Dedifferentiated amniotic fluid mesenchymal stem cell (primary cell): ENCODE measurements around the gene PRELP.

ENCODE experiments used
- DNase-seq: peaks from one replicate; pipeline ENCODE4 v3.0.0-alpha.2; 2016; ENCODE audit errors: extremely low spot score

Gene PRELP

DNA sequence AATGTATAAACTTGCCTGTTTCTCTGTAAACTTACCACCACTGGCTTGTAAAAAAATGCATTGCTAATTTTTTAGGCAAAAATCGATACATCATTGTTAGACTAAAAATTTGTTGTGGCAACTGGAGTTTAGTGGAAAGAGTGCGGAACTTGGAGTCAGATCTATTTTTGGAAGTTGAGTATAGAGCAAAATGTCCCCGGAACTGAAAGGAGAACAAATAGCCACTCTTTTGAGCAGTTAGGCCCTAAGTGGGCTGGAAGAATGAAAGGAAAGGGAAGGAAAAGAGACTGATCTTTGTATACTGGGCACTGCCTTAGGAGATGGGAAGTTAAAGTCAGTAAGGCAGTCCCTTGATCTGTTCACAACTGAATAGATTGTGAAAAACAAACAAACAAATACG, 48.5 kb downstream of the PRELP start:
- DNase-seq, result no peak

DNA sequence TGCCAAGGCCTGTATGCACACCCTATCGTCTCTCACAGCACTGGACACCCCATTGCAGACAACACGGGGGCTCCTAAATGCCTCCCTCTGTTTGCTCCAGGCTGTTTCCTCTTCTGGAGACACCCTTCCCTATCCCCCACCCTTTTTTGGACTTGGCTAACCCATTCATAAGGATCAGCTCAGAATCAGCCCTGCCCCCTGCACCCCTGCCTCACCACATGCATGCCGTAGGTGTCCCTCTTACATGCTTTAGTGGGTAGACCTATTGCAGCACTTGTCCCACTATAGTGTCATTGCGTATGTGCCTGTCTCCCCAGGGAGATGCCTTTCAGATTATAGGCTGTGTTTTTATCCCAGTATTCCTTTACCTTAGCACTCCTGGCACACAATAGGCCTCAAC, 49.2 kb downstream of the PRELP start:
- no peak for DNase-seq

DNA sequence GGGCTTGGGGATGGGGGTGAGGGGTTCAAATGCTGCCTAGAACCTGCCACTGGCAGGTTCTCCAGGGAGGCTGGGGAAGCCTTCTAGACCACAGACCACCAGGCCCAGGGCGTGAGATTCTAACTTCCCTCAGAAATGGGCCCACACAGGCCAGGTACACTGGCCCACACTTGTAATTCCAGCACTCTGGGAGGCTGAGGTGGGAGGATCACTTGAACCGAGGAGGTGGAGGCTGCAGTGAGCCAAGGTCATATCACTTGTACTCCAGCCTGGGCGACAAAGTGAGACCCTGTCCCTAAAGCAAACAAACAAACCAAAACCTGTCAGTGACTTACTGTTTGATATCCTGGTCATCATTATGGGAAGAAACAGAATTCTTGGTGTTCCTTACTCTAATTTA, 50.1 kb downstream of the PRELP start:
- DNase-seq, result no peak

- no peak for DNase-seq
These were observed 50.5 kb downstream of the PRELP start for GRCh38 chr1:203526130-203526529.

DNA sequence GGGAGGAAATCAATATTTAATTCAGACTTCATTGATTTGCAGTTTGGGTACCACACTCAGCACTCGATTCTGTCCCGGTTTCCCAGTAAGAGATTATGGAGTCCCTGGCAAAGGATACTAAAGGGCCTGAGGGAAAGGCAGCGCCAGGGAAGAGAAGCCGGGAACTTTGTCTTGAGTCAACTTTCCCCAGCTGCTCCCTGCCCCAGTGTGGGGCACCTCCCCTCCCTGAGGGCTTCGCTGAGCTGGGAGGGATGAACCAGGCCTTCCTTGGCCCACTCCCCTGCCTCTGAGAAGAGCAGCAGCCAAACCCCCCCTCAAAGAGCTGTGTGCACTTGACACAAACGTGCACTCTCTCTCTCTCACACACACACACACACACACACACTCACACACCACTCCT, 51.0 kb downstream of the PRELP start:
- DNase-seq, result peak; percentile 38

DNA sequence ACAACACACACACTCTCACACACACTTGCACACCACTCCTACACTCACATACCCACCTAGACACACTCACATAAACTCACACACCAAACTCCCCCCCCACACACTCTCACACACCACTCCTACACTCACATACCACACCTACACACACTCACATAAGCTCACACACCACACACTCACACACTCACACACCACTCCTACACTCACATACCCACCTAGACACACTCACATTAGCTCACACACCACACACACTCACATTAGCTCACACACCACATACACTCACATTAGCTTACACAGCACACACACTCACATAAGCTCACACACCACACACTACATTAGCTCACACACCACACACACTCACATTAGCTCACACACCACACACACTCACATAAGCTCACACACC, 51.4 kb downstream of the PRELP start:
- no peak for DNase-seq

DNA sequence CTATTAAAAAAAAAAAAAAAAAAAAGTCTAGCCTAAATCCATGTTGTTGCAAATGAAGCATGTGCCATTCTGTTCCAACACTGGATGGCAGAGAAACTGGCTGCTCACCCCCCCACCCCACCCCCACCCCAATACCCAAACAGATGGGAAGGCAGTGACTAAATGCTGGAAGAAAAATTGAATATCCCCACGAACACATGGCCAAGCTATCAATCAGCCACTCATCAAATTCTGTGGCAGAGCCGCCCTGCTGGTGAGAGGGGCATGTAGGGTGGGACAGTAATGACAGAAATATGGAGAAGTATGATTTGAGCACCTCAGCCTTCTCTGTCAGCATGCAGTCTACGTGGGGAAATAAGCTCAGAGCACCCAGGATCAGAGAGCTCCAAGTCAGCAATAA, 52.5 kb downstream of the PRELP start:
- DNase-seq, result no peak

- no peak for DNase-seq
These were observed 53.6 kb downstream of the PRELP start for GRCh38 chr1:203528976-203529835.

GRCh38 chr1:203531063-203531462, 55.5 kb downstream of the PRELP start:
- no peak for DNase-seq

GRCh38 chr1:203534012-203534411, 58.4 kb downstream of the PRELP start:
- DNase-seq, result no peak

DNA sequence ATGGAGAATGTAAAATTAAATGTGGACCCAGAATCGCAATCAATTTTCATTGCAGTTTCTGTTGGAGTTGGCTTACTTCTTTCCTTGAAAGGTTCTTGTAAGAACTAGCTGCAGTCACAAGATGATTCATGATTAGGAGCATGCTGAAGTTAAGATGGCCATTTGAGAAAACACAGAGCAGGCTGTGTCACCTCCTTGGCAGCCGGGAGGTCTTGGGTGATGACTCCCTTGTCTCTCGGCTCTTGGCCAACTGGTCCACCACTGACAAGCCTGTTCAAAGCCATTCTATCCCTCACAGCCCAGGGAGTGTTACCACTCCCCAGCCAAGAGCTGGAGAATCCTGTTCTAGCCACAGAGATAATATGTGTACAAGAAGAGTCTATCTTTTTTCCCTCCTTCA, 58.9 kb downstream of the PRELP start:
- peak; percentile 81 for DNase-seq

DNA sequence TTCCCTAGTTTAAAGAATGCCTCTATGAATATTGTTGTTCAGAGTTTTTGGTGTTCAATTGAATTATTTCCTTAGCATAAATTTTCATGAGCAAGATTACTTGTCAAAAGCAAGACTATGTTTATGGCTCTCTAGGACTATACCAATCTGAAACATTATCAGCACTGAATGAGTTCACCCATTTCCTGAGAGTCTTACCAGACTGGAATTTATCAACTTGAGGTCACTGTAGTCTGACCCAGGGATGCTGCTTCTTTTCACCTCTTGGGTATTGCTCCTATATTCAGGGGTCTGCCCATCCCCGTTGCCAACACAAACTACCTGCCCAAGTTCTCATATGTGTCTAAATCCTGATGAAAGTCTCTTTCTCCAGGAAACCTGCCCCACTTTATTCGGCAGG, 61.0 kb downstream of the PRELP start:
- DNase-seq, result no peak

DNA sequence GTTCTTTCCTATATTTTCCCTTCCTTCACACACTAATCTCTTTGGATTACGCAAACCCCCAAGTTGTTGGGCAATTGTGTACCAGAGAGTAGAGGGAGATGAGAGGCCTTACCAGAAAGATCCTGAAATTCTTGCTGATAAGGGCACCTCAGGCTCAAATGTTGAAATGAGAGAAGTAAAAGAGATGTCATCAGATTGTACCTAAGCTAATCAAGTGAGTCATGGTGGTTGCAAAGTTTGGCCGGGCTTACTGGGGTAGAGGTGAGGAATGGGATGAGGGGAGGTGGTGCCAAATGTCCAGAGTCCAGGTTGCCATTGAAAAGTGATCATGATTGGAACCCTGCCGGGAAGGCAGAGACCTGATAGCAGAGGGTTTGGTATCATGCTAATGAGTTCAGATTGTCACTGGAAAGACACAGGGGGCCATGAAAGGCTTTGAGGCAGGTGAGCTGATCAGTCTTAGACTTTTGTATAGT, 61.4 kb downstream of the PRELP start:
- no peak for DNase-seq

DNA sequence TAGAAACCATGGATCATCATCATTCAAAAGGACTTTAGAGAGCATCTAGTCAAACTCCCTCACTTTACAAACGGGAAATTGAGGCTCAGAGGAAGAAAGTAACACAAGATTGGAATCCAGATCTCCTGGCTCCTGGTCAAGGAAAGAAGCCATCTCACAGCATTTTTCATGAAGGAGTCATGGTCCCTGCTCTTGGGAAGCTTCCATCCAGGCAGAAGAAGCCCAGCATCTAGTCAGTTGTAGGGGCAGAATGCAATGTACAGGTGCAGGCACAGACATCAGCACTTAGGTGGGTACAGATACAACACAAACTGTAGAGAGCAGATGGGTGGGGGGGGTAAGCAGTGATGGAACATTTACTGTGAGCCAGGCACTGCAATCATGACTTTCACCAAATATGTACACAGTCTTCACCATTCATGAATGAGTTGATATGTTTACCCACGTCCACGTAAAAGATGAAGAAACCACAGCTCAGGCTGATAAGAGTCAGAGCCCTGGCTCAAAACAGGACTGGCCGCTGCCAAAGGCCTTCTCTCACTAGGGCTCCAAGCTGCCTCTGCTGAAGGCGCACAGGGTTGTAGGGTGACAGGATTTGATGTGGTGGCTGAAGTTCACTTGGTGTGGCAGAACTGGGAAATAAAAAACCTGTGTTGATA, 62.3 kb downstream of the PRELP start:
- no peak for DNase-seq

GRCh38 chr1:203538726-203539125, 63.1 kb downstream of the PRELP start:
- DNase-seq, result no peak

DNA sequence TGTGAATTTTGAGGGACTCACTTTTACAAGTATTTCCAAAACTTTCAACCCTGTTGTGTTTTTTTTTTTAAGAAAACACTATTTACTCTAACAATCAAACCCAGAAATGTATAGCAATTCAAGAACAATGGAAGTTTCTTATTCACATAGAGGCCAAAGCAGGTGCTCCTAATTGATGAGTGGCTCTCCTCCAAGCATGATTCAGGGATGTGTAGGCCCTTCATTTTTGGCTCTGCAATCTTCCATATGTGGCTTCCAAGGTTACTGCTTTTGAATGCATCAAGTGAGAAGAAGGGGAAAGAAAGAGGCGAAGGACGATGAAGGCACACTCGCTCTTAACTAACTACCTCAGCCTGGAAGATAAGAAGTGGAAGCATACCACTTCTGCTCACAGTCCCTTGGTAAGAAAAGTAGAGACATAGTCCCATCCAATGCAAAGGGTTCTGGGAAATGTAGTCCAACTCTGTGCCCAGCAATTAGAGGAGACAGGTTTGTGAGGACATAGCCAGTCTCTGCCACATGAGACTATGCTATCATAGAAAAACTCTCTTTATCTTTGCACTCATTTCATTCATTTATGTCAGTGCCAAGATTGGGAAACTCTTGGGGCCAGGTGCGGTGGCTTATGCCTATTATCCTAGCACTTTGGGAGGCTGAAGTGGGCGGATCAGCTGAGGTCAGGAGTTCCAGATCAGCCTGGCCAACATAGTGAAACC, 64.4 kb downstream of the PRELP start:
- no peak for DNase-seq
